Thymus (tissue), 11 donors: ENCODE measurements around the gene LRMDA. TPM values are rescaled to one million over a fixed set of nuclear protein-coding genes. Genes with fewer than 3 reads are reported as not detected.

Source experiments
- DNase-seq, 9 donors: peaks; one replicate each; pipeline ENCODE4 v3.0.0-alpha.2; 2013; ENCODE audit warnings: low spot score in 9 of 9, low read depth in 6 of 9, missing footprints in 1 of 9
- H3K27ac ChIP-seq, 2 donors: one replicate each; pipeline ENCODE4 v1.5.1; 2013; ENCODE audit warnings: control low read depth in 1 of 2, low read depth in 1 of 2, low read length in 1 of 2, mild to moderate bottlenecking in 1 of 2, moderate library complexity in 1 of 2
- H3K27me3 ChIP-seq, 2 donors: one replicate each; pipeline ENCODE4 v1.5.1; 2013; ENCODE audit warnings: low read length in 1 of 2; ENCODE audit not compliant: control insufficient read depth in 2 of 2, insufficient read depth in 1 of 2
- H3K36me3 ChIP-seq, 2 donors: one replicate each; pipeline ENCODE4 v1.5.1; 2013; ENCODE audit warnings: low read length in 1 of 2, mild to moderate bottlenecking in 1 of 2, moderate library complexity in 1 of 2; ENCODE audit not compliant: control insufficient read depth in 2 of 2, insufficient read depth in 2 of 2
- H3K4me1 ChIP-seq, 2 donors: one replicate each; pipeline ENCODE4 v1.5.1; 2013; ENCODE audit warnings: low read length in 2 of 2; ENCODE audit not compliant: control insufficient read depth in 2 of 2, insufficient read depth in 2 of 2
- H3K4me3 ChIP-seq, 2 donors: one replicate each; pipeline ENCODE4 v1.5.1; 2013; ENCODE audit warnings: low read length in 2 of 2, control low read depth in 1 of 2, mild to moderate bottlenecking in 1 of 2
- H3K9me3 ChIP-seq, 2 donors: one replicate each; pipeline ENCODE4 v1.5.1; 2013; ENCODE audit warnings: low read length in 1 of 2, mild to moderate bottlenecking in 1 of 2; ENCODE audit not compliant: control insufficient read depth in 2 of 2, insufficient read depth in 1 of 2
- WGBS: extraction: QIAGEN DNeasy Blood & Tissue Kit; methylation state at CpG from one replicate; pipeline ENCODE4 v1.1.7; 2013; 5-methylcytosine and 5-hydroxymethylcytosine counted together
- polyA plus RNA-seq: library from polyadenylated mRNA; stranded (reverse); fragments of 200-250 nt; gene quantifications from one replicate; pipeline ENCODE4 v1.2.3, GENCODE V29; 2013
- total RNA-seq: library from RNA; stranded (reverse); fragments of 120-200 nt; gene quantifications from one replicate; pipeline ENCODE4 v1.2.4, GENCODE V29; 2013
- donor health status: healthy.

Gene LRMDA
- total and polyA plus RNA-seq, 2 donors, result 2.5 to 4.6 TPM

GRCh38 chr10:75954486-75954885 lies 523.1 kb downstream of the LRMDA start:
- Histone ChIP-seq H3K9me3 (no peaks in the 10 kb centered on the region), H3K36me3 (no peaks in the 10 kb centered on the region), H3K27me3 (no peaks in the 10 kb centered on the region), H3K4me3 (no peak overlapping the region), H3K4me1 (no peaks in the 10 kb centered on the region), H3K27ac (no peak overlapping the region)
- DNase-seq, result no peak
- 93% methylated on average over 4 of the region's 4 CpGs for WGBS

DNA sequence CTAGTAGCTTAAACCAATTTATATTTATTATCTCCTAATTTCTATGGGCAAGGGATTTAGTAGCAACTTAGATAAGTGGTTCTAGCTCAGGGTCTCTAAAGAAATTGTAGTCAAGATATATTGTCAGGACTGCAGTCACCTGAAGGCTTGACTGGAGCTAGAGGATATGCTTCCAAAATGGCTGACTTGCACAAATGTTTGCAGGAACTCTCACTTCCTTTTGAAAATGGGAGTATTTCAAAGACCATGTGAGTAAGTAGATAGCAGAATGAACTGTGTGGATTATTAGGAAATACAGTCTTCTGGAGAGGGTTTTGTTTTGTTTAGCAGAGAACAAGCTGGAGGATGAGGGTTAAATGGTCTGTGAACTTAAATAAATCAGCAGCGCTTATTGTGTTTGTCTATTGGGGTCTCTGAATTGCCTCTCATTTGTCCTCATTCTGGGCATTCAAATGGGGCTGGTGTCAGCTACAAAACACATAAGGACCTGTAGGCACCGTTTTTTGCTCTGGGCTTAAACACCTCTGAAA lies 524.6 kb downstream of the LRMDA start:
- no peaks in the 10 kb centered on the region for H3K9me3 ChIP-seq
- H3K36me3 ChIP-seq, result no peaks in the 10 kb centered on the region
- H3K4me1 ChIP-seq, result no peaks in the 10 kb centered on the region
- WGBS, result 93% methylated on average over 2 of the region's 2 CpGs
- no peak overlapping the region for H3K4me3 ChIP-seq
- no peak for DNase-seq
- H3K27me3 ChIP-seq, result no peaks in the 10 kb centered on the region
- no peak overlapping the region for H3K27ac ChIP-seq

- no peak for DNase-seq
- H3K9me3 ChIP-seq, result no peaks in the 10 kb centered on the region
- no peaks in the 10 kb centered on the region for H3K36me3 ChIP-seq
- 92% methylated on average over 2 of the region's 2 CpGs for WGBS
- no peaks in the 10 kb centered on the region for H3K27me3 ChIP-seq
- H3K27ac ChIP-seq, result no peak overlapping the region
- H3K4me1 ChIP-seq, result no peaks in the 10 kb centered on the region
- no peak overlapping the region for H3K4me3 ChIP-seq
Measured at GRCh38 chr10:75956624-75957023, 525.2 kb downstream of the LRMDA start.

DNA sequence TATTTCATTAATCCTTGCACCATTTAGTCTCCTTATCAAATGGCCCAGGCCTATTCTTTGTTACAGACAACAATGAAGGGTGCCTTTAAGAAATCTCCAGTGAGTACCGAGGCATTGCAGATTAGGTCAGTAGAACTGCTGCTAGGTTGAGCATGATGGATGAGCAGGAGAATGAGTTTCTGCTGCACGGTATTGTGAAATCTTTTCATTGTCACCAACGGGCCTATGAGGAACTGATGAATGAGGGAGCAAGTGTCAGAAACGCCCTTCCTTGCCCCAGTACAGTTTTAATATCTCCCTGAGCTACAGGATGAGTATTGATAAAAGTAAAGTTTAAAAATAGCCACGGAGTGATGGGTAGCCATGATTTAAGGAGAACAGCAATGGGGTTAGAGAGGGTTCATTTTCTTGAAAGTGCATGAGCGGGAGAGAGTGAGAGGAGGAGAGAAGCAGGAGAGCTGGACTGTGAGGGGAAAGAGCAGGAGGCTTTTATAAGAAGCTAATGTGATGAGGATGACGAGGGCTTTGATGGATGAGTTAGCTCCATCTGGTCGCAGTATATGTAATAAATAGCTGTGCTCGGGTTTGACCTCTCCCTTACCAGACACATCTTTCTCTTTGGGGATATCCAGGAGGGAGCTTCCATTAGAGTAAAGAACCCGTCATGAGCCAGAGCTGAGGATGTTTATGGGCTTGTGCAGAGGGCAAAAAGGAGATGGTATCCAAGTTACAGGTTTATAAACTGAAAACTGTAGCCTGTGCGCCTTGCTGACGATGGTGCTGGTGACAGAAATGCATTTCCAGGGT lies 526.1 kb downstream of the LRMDA start:
- 92% methylated on average over 12 of the region's 12 CpGs for WGBS
- DNase-seq, result no peak
- Histone ChIP-seq H3K9me3 (no peaks in the 10 kb centered on the region), H3K4me1 (no peaks in the 10 kb centered on the region), H3K27ac (no peak overlapping the region), H3K36me3 (no peaks in the 10 kb centered on the region), H3K27me3 (no peaks in the 10 kb centered on the region), H3K4me3 (no peak overlapping the region)

DNA sequence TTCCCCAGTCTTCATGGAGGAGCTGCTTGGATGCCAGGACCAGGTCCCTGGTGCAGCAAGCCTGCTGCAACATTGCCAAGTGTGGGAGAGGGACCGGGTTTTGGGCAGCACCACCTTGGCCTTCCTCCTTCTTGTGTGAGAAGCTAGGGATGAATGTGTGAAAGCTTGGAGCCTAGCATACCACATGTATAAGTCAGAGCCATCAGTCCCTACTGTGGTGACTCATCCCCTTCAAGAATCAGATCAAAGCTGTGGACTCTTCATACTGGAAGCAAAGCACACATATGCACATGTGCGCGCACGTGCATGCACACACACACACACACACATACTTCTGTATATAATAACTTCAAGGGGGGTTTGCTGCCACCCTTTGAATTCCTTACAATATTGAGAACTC lies 527.8 kb downstream of the LRMDA start:
- H3K4me1 ChIP-seq, result no peaks in the 10 kb centered on the region
- no peak overlapping the region for H3K27ac ChIP-seq
- no peak for DNase-seq
- WGBS, result 99% methylated on average over 4 of the region's 4 CpGs
- no peaks in the 10 kb centered on the region for H3K36me3 ChIP-seq
- no peaks in the 10 kb centered on the region for H3K27me3 ChIP-seq
- no peaks in the 10 kb centered on the region for H3K9me3 ChIP-seq
- H3K4me3 ChIP-seq, result no peak overlapping the region

GRCh38 chr10:75959912-75960311 lies 528.5 kb downstream of the LRMDA start:
- H3K4me1 ChIP-seq, result no peaks in the 10 kb centered on the region
- H3K27ac ChIP-seq, result no peak overlapping the region
- no peak overlapping the region for H3K4me3 ChIP-seq
- H3K9me3 ChIP-seq, result no peaks in the 10 kb centered on the region
- no peaks in the 10 kb centered on the region for H3K27me3 ChIP-seq
- WGBS, result 89% methylated on average over 1 of the region's 1 CpG
- no peak for DNase-seq
- H3K36me3 ChIP-seq, result no peaks in the 10 kb centered on the region

DNA sequence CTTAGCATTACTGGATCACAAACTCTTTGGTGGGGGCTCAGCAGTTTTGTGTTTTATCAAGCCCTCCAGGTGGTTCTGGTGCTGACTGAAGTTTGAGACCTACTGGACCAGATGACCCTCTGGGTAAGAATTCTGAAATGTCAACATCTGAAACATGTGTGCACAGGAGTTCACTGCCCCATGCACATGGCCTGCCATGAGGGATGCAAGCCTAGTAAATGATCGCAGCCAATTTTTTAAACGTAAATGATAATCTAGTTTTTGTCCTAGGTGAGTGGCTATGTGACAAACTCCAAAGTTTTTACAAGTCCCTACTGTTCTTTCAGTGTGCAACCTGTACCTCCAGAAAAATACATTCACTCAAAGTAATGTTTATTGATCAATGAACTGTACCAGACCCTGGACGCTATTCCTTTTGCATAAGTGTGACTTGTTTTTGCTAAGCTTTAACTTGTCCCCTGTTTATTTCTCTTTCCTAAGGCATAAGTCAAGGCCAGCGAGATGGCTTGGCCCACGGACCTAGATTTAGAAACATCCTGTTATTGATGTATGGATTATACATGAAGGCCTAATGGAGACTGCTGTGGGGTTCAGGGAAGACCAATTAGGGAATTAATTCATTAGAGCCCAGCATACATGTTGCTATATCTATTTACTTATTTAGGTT lies 531.1 kb downstream of the LRMDA start:
- H3K9me3 ChIP-seq, result no peaks in the 10 kb centered on the region
- H3K27me3 ChIP-seq, result no peaks in the 10 kb centered on the region
- 96% methylated on average over 5 of the region's 5 CpGs for WGBS
- DNase-seq, result no peak
- no peaks in the 10 kb centered on the region for H3K4me1 ChIP-seq
- no peaks in the 10 kb centered on the region for H3K36me3 ChIP-seq
- H3K27ac ChIP-seq, result no peak overlapping the region
- no peak overlapping the region for H3K4me3 ChIP-seq

- Histone ChIP-seq H3K36me3 (no peaks in the 10 kb centered on the region), H3K4me3 (no peak overlapping the region), H3K27ac (no peak overlapping the region), H3K9me3 (no peaks in the 10 kb centered on the region), H3K4me1 (no peaks in the 10 kb centered on the region), H3K27me3 (no peaks in the 10 kb centered on the region)
- 97% methylated on average over 7 of the region's 7 CpGs for WGBS
- DNase-seq, result no peak
Measured at GRCh38 chr10:75967491-75967890, 536.1 kb downstream of the LRMDA start.

DNA sequence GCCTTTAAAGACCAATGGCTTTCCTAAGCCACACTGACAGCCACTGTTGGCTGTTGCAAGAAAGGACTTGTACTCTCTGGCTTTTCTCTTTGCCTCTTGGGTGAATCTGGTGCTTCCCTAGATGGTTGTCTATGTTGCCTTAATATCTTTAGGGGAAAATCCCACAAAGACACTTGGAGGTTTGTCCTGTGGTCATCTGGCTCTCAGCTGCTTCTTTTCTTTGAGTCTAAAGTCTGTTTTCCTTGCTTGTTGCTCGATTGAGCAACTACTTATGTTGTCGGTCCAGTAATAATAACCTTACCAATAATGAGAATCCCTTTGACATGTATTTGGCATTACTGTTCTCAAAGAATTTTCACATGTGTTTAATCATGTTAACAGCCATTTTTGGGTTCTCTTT lies 537.6 kb downstream of the LRMDA start:
- no peaks in the 10 kb centered on the region for H3K36me3 ChIP-seq
- no peak for DNase-seq
- H3K27ac ChIP-seq, result no peak overlapping the region
- H3K9me3 ChIP-seq, result no peaks in the 10 kb centered on the region
- no peaks in the 10 kb centered on the region for H3K27me3 ChIP-seq
- WGBS, result 89% methylated on average over 2 of the region's 2 CpGs
- H3K4me1 ChIP-seq, result no peaks in the 10 kb centered on the region
- H3K4me3 ChIP-seq, result no peak overlapping the region
